HUDEP-2 (cell line): ENCODE results near the gene FHOD3.

ENCODE experiments used
- DNase-seq, 76 experiments: peaks; one replicate each; lab custom pipeline; 2025; ENCODE audit not compliant: unreplicated experiment in 76 of 76; lab: John Stamatoyannopoulos, UW

The FHOD3 gene

DNA sequence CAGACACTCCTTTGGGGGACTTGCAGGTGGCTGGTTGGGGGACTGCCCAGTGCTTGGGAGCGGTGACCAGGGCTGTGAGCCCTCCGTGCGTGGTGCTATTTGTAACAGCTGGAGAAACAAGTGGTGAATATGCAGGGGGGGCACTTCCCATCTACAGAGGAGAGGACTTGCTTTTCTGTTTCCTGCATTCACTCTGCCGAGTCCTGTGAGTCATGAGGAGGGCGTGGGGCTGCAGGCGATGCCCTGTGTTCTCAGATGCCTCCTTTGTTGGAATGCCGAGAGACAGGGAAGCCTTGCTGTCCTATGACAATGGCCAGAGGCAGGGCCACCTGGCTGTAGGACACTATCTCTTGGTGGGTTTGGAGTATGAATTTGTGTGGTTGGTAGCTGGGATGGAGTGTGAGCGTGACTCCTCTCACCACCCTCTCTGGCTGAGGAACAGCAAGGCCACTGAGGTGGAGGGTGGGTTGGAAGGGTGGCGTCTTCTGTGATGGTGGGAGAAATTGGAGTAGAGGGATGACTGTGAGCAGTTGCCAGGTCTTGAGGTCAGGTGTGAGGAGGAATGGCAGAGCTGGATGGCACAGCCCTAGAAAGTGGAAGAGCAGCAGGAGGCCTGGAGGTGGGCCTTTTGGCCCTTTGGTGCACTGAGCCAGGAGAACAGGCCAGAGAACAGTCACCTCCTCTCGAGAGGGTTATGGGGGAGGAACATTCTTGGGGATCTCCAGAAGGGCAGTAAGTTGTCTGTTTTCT lies 24.3 kb downstream of the FHOD3 start:
- no peak for DNase-seq

DNA sequence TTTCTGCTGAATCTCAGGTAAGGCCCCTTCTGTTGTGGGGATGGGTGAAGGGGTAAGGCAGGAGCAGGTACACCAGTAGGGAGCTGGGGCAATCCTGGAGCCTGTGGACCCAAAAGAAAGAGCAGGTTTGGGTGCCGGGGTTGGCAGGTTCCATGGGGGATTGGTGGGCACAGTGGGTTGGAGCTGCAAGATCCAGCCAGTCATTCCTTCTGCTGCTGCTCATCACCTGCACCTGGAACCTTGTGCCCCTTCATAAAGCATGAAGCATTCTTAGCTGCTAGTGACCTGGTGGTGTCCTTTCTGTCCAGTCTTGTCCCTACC lies 24.9 kb downstream of the FHOD3 start:
- no peak for DNase-seq

- no peak for DNase-seq
Measured at GRCh38 chr18:36322734-36323133, 25.2 kb downstream of the FHOD3 start.

- DNase-seq, result no peak
Measured at GRCh38 chr18:36323421-36323820, 25.9 kb downstream of the FHOD3 start.

GRCh38 chr18:36325846-36326245 lies 28.3 kb downstream of the FHOD3 start:
- DNase-seq, result no peak

- no peak for DNase-seq
Measured at GRCh38 chr18:36326771-36327170, 29.3 kb downstream of the FHOD3 start.

- DNase-seq, result no peak
Measured at GRCh38 chr18:36327352-36328316, 30.1 kb downstream of the FHOD3 start.

- DNase-seq, result no peak
Measured at GRCh38 chr18:36328385-36328858, 30.9 kb downstream of the FHOD3 start.

DNA sequence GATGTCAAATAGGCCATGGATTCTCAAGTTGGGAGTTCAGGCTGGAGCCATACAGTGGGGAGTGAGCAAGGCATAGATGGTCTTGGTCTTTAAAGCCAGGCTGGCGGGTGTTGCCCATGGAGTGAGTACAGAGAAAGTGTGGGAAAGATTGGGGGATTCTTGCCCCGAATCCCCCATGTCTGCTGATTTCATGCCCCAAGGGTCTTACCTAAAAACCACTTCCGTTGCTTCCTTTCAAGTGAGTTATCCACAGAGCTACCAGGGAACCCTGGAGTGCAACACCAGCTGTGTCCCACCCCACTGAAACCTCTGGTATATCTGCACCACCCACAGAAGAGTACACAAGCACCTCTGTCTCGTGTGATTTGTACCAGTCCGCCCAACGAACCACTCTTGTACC lies 31.4 kb downstream of the FHOD3 start:
- no peak for DNase-seq

DNA sequence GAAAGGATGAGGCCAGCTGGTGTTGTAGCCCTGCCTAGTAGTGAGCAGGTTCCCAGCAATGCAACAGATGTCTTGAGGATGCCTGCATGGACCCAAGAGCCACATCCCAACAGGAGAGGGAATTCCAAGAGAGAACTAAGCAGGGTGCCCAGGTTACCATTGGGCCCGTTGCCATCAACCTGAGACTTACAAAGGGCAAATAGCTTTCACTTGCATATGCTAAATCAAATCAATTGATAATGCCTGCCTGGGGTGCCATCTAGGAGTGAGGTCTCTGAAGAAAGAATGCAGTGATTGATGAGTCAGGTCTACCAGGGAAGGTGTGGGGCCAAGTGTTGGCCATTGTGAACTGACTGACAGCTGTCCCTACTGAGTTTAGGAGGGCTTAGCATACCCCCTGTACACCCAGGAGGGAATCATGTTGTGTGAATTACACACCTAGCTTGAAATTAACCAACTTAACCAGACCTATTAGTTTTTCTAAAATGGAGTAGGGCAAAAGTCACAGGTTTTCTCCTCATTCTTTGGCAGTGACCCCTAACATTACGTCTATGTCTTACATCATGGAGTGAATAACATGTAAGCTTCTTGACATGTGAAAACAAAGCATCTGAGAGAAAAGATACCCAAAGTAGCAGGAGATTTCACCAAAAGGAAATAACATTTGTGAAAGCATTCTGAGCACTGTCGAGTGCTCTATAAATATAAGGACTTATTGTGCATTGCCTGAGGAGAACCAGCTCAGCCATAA lies 32.3 kb downstream of the FHOD3 start:
- no peak for DNase-seq

DNA sequence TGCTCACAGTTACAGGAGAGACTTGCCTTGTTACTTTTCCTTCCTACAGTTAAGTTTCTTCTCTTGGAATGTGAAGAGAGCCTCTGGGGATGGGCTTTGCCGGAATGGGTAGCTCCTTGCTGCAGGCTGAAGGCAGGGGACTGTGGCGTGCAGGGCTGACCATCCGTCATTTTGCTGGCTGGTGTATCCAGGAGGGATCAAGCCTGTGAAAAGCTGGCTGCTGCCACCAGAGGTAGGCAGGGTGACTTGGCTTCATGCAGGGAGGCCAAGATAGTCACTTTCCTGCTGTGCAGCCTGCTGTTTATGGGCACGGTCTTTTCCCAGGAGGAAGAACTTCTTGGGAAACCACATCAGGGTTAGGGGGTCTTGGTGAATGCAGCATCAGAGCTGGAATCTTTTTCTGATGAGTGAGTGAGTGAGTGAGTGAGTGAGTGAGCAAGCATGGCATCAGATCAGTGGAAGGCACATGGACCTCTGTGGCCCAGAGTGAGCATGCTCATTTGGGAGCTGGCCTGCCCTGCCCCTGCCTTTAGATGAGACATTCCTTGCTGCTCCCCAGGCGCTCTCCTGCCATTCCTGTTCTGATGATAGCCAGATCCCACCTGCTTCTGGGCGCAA lies 33.0 kb downstream of the FHOD3 start:
- DNase-seq, result no peak

- no peak for DNase-seq
Measured at GRCh38 chr18:36331521-36331971, 34.0 kb downstream of the FHOD3 start.

- DNase-seq, result no peak
Measured at GRCh38 chr18:36333414-36333813, 35.9 kb downstream of the FHOD3 start.

DNA sequence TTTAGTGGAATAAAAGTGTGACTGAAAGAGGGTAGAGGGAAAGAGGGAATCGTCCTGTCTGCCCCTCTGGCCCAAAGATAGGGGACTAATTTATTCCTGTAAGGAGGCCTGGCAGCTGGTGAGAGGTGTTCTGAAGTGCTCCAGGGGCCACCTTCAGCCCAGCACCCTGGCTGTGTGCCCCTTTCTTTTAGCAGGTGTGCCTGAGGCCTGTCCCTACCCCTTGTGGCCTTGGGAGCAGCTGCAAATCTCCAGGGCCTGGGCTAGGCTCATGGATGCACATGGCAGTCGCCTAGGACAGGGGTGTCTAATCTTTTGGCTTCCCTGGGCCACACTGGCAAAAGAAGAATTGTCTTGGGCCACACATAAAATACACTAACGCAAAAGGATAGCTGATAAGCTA lies 37.3 kb downstream of the FHOD3 start:
- no peak for DNase-seq

DNA sequence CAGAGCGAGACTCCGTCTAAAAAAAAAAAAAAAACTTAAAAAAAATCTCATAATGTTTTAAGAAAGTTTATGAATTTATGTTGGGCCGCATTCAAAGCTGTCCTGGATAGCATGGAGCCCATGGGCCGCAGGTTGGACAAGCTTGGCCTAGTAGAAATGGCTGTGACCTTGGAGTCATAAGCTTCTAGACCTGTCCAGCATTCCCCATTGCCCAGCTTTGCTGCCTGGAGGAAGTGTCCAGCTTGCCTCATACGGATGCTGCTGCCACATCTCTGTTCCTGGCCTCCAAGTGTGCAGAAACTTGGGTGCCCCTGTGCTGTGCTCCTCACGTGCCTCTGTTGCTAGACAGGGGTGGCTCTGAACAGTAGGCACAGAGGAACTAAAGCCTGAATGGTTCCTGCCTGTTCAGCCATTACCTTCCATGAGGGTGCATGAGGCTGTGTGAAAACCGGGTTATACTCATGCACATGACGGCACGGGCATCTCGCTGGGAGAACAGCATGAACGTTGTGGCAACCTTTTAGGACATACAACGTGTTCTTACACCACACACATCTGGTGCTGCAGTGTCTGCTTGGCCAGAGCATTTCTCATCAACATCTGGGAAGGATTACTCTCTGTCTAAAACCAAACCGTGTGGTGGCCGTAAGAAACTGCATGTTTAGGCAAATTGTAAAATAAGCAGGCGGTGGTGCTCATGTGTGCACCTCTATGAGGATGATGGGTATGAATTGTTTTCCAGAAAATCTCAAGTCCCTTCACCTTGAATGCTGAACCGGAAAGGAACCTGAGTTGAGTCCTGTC lies 38.2 kb downstream of the FHOD3 start:
- no peak for DNase-seq

DNA sequence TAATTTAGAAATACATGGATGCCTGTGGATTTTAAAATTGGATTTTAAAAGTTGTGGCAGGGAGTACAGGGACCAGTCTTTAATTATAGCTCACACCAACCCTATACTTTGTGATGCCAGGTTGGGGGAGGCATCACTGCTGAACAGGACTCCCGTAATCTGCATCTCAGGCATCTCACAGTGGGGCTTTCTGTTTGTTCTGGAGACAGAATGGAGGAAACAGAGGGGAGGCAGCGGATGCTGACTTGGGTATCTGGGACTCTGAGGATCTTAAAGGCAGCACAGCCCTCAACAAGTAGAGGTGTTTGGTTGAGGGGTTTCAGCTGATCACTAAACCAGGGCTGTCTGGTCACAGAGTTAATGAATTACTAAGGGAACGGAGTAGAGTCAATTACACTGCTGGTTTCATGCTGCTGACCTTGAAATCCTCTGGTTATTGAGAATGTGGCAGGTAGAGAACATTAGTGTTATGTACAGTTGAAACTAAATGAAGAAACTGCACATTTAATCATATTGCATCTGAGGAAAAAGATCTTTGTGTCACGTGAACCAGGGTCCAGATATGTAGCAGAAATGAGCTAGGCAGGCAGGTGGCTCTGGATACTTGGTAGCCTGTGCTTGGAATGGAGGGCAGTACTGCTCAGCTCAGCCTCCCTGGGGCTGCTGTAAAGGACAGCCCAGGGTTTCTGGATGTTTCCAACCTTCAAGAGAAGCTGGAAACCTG lies 40.3 kb downstream of the FHOD3 start:
- no peak for DNase-seq

GRCh38 chr18:36338403-36338933 lies 41.0 kb downstream of the FHOD3 start:
- no peak for DNase-seq

- DNase-seq, result no peak
Measured at GRCh38 chr18:36340246-36340645, 42.7 kb downstream of the FHOD3 start.

DNA sequence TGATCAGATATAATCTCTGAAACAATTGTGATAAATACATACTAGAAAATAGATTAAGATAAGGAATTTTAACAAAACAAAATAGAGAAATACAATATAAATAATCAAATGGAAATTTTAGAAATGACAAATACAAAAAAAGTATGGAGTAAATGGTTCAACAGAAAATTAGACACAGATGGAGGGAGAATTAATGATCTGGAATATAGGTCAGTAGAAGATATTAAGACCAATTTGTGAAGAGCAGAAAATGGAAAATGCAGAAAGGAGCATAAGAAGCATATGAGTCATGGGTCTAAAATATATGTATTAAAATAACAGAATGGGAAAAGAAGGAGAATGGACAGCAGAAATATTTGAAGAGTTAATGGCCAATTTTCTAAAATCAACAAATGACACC lies 44.4 kb downstream of the FHOD3 start:
- no peak for DNase-seq
